RWPE1 (cell line): ENCODE results near the gene ANO4.
A peak's percentile ranks its signal among the peaks of the same experiment; 100 is the strongest.

ENCODE experiments used
- CTCF ChIA-PET: fragments of 350-600 bp; sonication (Branson Sonifier 250); formaldehyde crosslinking; extraction: SDS; loops from one replicate; lab custom pipeline; 2021; lab: Yijun Ruan, JAX
- POLR2A ChIA-PET: fragments of 400-600 bp; formaldehyde crosslinking; extraction: SDS; loops from one replicate; lab custom pipeline; 2020; ENCODE audit warnings: antibody characterized with exemption; ENCODE audit not compliant: low non-redundant PET; lab: Yijun Ruan, JAX
- DNase-seq: peaks from one replicate; pipeline ENCODE4 v3.0.0; 2012; ENCODE audit warnings: low spot score
- H3K27ac ChIP-seq: fragments of 450-650 bp; 2 replicates; pipeline ENCODE4 v1.5.1; 2017
- TF ChIP-seq, protein P1 (sequence below): fragments of 450-650 bp; conservative IDR thresholded peaks from 2 replicates; pipeline ENCODE4 v1.5.1; 2017; ENCODE audit warnings: low read depth, mild to moderate bottlenecking

Gene ANO4

DNA sequence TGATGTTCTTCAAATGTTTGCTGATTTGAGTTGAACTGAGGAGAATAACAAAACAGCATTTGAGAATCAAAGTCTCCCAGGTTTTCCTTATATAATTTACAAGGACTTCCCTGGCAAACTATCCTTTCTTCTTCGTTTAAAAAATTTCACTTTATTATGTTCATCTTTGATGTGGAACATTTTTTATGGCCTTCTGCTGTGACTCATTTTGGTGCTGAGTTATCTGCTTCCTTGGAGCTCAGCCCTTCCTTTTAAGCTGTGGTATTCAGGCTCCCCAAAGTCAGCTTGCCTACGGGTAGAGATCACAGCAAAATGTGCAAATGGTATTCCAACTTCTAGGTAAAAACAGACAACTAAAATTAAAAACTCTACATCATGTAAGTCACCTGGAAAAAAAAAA is 1.4 kb upstream of the ANO4 start:
- no peak overlapping the region for H3K27ac ChIP-seq
- ChIA-PET CTCF (no interaction called here), POLR2A (interaction anchor here (0.5 kb wide), 1 partner anchor 275 kb away, joined by 3 read pairs; no protein-coding TSS in a partner anchor)
- TF ChIP-seq, protein P1, sequence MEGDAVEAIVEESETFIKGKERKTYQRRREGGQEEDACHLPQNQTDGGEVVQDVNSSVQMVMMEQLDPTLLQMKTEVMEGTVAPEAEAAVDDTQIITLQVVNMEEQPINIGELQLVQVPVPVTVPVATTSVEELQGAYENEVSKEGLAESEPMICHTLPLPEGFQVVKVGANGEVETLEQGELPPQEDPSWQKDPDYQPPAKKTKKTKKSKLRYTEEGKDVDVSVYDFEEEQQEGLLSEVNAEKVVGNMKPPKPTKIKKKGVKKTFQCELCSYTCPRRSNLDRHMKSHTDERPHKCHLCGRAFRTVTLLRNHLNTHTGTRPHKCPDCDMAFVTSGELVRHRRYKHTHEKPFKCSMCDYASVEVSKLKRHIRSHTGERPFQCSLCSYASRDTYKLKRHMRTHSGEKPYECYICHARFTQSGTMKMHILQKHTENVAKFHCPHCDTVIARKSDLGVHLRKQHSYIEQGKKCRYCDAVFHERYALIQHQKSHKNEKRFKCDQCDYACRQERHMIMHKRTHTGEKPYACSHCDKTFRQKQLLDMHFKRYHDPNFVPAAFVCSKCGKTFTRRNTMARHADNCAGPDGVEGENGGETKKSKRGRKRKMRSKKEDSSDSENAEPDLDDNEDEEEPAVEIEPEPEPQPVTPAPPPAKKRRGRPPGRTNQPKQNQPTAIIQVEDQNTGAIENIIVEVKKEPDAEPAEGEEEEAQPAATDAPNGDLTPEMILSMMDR: no peak
- peak; percentile 12 for DNase-seq

DNA sequence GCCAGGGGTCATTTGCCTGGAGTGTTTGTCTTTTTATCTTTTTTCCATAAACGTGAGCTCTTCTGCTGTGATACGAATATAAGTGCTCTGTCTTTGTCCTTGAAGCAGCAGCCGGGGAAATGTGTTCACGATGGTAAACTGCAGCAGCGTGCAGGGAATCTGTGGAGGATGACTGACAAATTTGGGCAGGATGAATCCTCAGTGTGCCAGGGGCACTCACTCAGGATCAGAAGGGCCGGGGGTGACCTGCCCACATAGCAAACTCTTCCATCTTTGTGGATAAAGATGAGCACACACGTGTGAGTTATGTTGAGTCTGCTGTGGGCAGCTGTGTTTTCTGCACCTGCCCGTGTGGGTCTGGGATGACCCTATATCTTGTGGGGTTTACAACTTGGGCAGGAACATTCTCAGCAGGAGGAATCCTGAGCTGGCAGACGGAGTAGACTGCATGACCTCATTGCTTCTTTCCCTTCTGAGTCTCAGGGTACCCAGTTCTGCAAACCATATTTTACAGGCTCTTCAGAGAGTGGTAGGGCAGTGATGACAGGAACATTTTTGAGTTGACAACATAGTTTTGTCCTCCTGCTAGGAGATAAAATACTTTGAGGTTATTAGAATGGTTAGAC is 711 bp downstream of the ANO4 start:
- POLR2A ChIA-PET: no interaction called here
- no peak overlapping the region for H3K27ac ChIP-seq
- CTCF ChIA-PET: interaction anchor here (0.7 kb wide), 1 partner anchor 10 kb away, joined by 3 read pairs; no protein-coding TSS in a partner anchor
- no peak for DNase-seq
- TF ChIP-seq, protein P1: no peak

DNA sequence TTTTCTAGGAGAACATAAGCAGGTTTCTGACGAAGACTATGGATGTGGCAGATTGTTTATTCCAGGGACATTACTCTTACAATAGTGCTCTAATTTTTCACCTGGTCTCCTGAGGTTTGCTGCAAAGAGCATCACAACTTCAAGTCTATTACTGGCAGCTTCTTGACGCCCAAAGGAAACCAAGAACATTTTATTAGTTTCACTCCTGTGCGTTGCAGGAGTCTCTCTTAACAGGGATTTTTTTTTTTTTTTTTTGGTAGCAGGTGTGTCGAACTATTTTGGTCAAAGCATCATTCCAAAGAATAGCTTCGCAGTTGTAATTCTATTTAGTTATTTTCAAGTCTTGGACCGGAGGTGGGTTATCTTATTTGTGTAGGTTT is 1.2 kb downstream of the ANO4 start:
- ChIA-PET CTCF (no interaction called here), POLR2A (no interaction called here)
- DNase-seq: no peak
- TF ChIP-seq, protein P1: no peak
- no peak overlapping the region for H3K27ac ChIP-seq

DNA sequence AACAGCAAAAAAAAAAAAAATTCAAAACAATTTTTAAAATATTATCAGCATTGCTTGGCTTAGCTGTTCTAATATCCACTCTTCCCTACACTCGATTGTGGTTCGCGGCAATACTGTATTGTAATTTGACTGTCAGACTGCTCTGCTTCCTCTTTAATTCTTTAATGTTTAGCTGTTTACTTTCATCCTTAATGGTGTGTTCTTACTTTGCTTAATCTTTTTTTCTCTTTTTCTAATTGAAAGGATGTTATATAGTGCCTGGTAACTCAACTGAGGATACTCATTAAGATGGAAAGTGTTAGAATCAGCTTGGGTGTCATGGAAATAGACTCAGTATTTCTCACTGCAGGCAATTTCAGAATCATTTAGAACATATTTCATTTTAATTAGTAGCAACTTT is 2.0 kb downstream of the ANO4 start:
- ChIA-PET CTCF (no interaction called here), POLR2A (no interaction called here)
- no peak overlapping the region for H3K27ac ChIP-seq
- TF ChIP-seq, protein P1: no peak
- no peak for DNase-seq

DNA sequence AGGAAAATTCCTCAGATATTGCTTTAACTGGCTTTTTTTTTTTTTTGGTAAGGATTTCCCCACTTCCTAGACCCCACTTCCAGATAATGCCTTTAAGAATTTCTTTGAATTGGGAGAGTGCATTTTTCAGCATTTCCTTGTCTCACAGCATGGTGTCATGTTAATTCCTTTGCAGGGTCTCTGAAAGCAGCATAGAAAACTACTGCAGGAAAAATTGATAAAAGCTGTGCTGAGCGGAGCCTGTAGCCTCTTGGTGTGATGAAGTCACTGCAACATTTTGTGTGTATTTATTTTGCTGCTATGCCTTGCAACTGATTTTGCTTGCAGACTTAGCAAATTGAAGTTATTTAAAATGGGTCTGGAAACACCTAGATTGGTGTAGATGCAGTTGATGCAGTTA is 2.7 kb downstream of the ANO4 start:
- DNase-seq: no peak
- ChIA-PET CTCF (no interaction called here), POLR2A (no interaction called here)
- no peak overlapping the region for H3K27ac ChIP-seq
- TF ChIP-seq, protein P1: no peak

DNA sequence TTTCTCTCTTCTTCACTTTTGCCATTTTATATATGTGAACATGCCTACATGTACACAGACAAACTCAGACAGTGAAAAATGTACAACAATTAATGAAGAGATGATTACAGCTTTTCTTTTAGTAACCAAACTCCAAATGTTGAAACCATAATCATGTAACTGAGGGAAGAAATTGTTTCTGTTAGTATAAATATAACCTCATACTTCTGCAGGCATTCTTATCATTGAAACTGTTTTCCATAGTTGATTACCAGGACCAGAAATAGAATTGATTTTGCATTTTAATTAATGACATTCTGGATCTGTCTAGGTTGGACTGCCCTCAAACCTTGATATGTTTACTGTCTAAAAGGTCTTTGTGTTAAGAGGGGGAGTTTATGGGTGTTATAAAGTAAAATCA is 3.2 kb downstream of the ANO4 start:
- no peak overlapping the region for H3K27ac ChIP-seq
- TF ChIP-seq, protein P1: no peak
- ChIA-PET POLR2A (no interaction called here), CTCF (no interaction called here)
- DNase-seq: no peak
